Suprapubic skin (tissue), 4 donors: ENCODE data around the gene GRIK4. TPM values are rescaled to one million over a fixed set of nuclear protein-coding genes. Genes with fewer than 3 reads are reported as not detected.

Experiments
- DNase-seq, 2 donors: peaks; one replicate each; pipeline ENCODE4 v3.0.0-alpha.2; 2019; ENCODE audit warnings: low spot score in 2 of 2
- H3K27ac ChIP-seq: fragments of 200-600 bp; sonication (generic); one replicate; pipeline ENCODE4 v1.5.1; 2019
- H3K27me3 ChIP-seq: fragments of 200-600 bp; sonication (generic); one replicate; pipeline ENCODE4 v1.5.1; 2019
- H3K36me3 ChIP-seq: fragments of 200-600 bp; sonication (generic); one replicate; pipeline ENCODE4 v1.5.1; 2019
- H3K4me1 ChIP-seq: fragments of 200-600 bp; sonication (generic); one replicate; pipeline ENCODE4 v1.5.1; 2019
- H3K4me3 ChIP-seq: fragments of 200-600 bp; sonication (generic); one replicate; pipeline ENCODE4 v1.5.1; 2019; ENCODE audit warnings: mild to moderate bottlenecking
- H3K9me3 ChIP-seq: fragments of 200-600 bp; sonication (generic); one replicate; pipeline ENCODE4 v1.5.1; 2019
- EP300 ChIP-seq: sonication (generic); formaldehyde crosslinking; IDR thresholded peaks from one replicate; pipeline ENCODE4 v1.6.1; 2017; ENCODE audit warnings: antibody characterized with exemption
- POLR2A ChIP-seq, 2 donors: fragments of 450-650 bp; IDR thresholded peaks; one replicate each; pipeline ENCODE4 v1.6.1; 2017; ENCODE audit warnings: antibody characterized with exemption in 2 of 2, mild to moderate bottlenecking in 2 of 2, moderate library complexity in 2 of 2
- POLR2AphosphoS5 ChIP-seq, 3 donors: sonication (generic); formaldehyde crosslinking; IDR thresholded peaks; one replicate each; pipeline ENCODE4 v1.6.1; 2017; ENCODE audit warnings: antibody characterized with exemption in 3 of 3
- WGBS: methylation state at CpG from one replicate; pipeline ENCODE4 v1.1.5; 2018; 5-methylcytosine and 5-hydroxymethylcytosine counted together
- total RNA-seq, 4 donors: library from RNA; depleted of rRNA; stranded (reverse); fragments of >200 nt; gene quantifications; one replicate each; pipeline ENCODE4 v1.1.0, GENCODE V29; 2016
- TF ChIP-seq, protein P1 (sequence below), 2 donors: fragments of 200-600 bp in 1 of 2; fragments of 450-650 bp in 1 of 2; sonication (generic) in 1 of 2; IDR thresholded peaks; one replicate each; pipeline ENCODE4 v1.5.1; 2016 to 2019; ENCODE audit warnings: antibody characterized with exemption in 2 of 2, mild to moderate bottlenecking in 1 of 2, moderate library complexity in 1 of 2

Gene GRIK4
- total RNA-seq, 4 donors from 2014 or later: 0.24 TPM; not detected in 3

DNA sequence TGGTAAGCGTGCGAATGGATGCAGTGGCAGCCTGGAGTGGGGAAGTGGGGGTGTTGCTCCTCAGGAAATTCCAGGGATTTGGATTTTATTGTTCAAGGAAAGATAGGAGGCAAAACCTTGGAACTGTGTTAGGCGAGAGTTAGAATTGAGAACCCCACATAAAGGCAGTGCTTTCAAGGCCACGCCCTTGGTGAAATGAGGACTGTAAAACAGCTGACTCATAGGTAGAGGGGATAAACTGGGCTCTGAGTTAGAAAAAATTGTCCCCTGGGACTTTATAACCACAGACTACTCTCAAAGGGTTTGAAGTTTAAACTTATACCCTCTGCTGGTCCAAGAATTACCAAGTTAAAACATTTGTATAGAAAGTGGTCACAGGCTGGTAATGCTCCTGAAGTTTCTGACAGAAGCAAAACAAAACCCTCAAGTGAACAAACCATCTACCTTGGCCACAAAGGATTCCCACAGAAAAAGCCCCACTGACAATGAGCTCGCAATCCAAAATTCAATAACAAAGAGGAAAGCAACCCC lies 262.0 kb downstream of the GRIK4 start:
- Histone ChIP-seq H3K4me3 (no peak overlapping the region), H3K9me3 (peaks cover 1% of the 10 kb centered on the region), H3K27ac (no peak overlapping the region), H3K36me3 (no peaks in the 10 kb centered on the region), H3K27me3 (peaks cover 7% of the 10 kb centered on the region), H3K4me1 (no peaks in the 10 kb centered on the region)
- WGBS: 87% methylated on average over 5 of the region's 5 CpGs
- TF ChIP-seq EP300 (no peak), POLR2A (IDR thresholded peaks at IDR 0.05) (no peak), POLR2AphosphoS5 (IDR thresholded peaks at IDR 0.05) (no peak)
- TF ChIP-seq, protein P1, sequence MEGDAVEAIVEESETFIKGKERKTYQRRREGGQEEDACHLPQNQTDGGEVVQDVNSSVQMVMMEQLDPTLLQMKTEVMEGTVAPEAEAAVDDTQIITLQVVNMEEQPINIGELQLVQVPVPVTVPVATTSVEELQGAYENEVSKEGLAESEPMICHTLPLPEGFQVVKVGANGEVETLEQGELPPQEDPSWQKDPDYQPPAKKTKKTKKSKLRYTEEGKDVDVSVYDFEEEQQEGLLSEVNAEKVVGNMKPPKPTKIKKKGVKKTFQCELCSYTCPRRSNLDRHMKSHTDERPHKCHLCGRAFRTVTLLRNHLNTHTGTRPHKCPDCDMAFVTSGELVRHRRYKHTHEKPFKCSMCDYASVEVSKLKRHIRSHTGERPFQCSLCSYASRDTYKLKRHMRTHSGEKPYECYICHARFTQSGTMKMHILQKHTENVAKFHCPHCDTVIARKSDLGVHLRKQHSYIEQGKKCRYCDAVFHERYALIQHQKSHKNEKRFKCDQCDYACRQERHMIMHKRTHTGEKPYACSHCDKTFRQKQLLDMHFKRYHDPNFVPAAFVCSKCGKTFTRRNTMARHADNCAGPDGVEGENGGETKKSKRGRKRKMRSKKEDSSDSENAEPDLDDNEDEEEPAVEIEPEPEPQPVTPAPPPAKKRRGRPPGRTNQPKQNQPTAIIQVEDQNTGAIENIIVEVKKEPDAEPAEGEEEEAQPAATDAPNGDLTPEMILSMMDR (IDR thresholded peaks at IDR 0.05): no peak
- no peak for DNase-seq

- no peak for TF ChIP-seq POLR2AphosphoS5 (IDR thresholded peaks at IDR 0.05)
- TF ChIP-seq, protein P1 (IDR thresholded peaks at IDR 0.05): no peak
- no peak for TF ChIP-seq POLR2A (IDR thresholded peaks at IDR 0.05)
- no peak for TF ChIP-seq EP300
- no peak for DNase-seq
- WGBS: 90% methylated on average over 7 of the region's 7 CpGs
- Histone ChIP-seq H3K27me3 (peaks cover 7% of the 10 kb centered on the region), H3K4me3 (no peak overlapping the region), H3K9me3 (no peaks in the 10 kb centered on the region), H3K36me3 (no peaks in the 10 kb centered on the region), H3K4me1 (no peaks in the 10 kb centered on the region), H3K27ac (no peak overlapping the region)
Observed at GRCh38 chr11:120774591-120775386, 263.2 kb downstream of the GRIK4 start.

DNA sequence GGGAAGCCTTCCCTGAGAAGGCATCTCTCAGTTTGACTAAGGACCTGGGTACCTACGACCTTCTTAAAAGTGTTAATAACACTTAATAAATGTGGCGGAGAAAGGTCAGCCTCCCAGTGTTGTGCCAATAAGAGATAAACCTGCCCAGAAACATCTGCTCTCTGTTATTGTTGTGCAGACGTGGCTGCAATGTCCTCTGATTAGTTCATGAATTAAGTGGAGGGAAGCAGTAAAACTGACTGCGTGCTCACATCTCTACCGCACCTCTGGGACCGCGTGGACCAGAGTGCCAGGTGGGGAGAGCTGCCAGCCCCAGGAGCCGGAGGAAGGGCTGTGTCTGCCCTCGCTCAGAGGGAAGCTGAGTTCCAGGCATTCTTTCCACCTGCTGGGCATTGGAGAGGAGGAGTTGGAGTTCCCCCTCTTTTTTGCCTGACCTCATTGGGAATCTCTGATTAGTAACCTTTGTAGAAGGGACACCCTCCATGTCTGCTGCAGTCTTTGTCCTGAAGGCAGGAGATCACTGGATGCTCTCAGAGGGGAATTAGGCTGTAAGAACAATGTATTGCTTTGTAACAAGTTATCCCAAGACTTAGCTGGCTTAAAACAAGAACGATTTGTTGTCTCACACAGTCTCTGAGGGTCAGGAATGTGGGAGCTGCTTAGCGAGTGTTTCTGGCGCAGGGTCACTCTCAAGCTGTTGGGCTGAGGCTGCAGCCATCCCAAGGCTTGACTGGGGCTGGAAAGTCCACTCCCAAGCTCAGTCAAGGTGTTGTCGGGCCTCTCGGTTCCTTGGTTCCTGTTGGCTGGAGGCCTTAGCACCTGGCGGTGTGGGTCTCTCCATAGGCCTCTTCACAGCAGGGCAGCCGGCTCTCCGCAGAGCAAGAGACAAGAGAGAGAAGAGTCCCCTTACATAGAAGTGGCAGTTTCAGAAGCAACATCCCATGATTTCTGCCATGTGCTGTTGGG lies 264.7 kb downstream of the GRIK4 start:
- TF ChIP-seq POLR2A (IDR thresholded peaks at IDR 0.05): no peak
- WGBS: 71% methylated on average over 16 of the region's 17 CpGs
- no peak overlapping the region for H3K27ac ChIP-seq
- DNase-seq: no peak
- peaks cover 3% of the 10 kb centered on the region for H3K27me3 ChIP-seq
- no peaks in the 10 kb centered on the region for H3K36me3 ChIP-seq
- H3K4me3 ChIP-seq: no peak overlapping the region
- no peaks in the 10 kb centered on the region for H3K4me1 ChIP-seq
- H3K9me3 ChIP-seq: no peaks in the 10 kb centered on the region

GRCh38 chr11:120778685-120779490 lies 267.3 kb downstream of the GRIK4 start:
- no peak overlapping the region for H3K27ac ChIP-seq
- no peaks in the 10 kb centered on the region for H3K9me3 ChIP-seq
- H3K27me3 ChIP-seq: peaks cover 3% of the 10 kb centered on the region
- no peak overlapping the region for H3K4me3 ChIP-seq
- 87% methylated on average over 7 of the region's 10 CpGs for whole genome bisulfite sequencing
- TF ChIP-seq POLR2A (IDR thresholded peaks at IDR 0.05) (no peak), EP300 (no peak), POLR2AphosphoS5 (IDR thresholded peaks at IDR 0.05) (no peak)
- TF ChIP-seq, protein P1 (IDR thresholded peaks at IDR 0.05): no peak
- no peaks in the 10 kb centered on the region for H3K36me3 ChIP-seq
- no peak for DNase-seq
- H3K4me1 ChIP-seq: no peaks in the 10 kb centered on the region

- peaks cover 9% of the 10 kb centered on the region for H3K27me3 ChIP-seq
- TF ChIP-seq, protein P1 (IDR thresholded peaks at IDR 0.05): no peak
- TF ChIP-seq EP300 (no peak), POLR2AphosphoS5 (IDR thresholded peaks at IDR 0.05) (no peak), POLR2A (IDR thresholded peaks at IDR 0.05) (no peak)
- WGBS: 87% methylated on average over 2 of the region's 2 CpGs
- DNase-seq: no peak
- H3K9me3 ChIP-seq: no peaks in the 10 kb centered on the region
- H3K4me3 ChIP-seq: no peak overlapping the region
- H3K36me3 ChIP-seq: no peaks in the 10 kb centered on the region
- H3K27ac ChIP-seq: no peak overlapping the region
- no peaks in the 10 kb centered on the region for H3K4me1 ChIP-seq
Observed at GRCh38 chr11:120780239-120780638, 268.7 kb downstream of the GRIK4 start.
